ENCODE measurements around the gene CAPRIN2. TPM values are rescaled to one million over a fixed set of nuclear protein-coding genes. Genes with fewer than 3 reads are reported as not detected.

The CAPRIN2 gene
- total RNA-seq, result 20.4 TPM
- long read RNA-seq, partial matches to known transcripts, result 1 of 10 reads
- long read RNA-seq, other reads (novel, unspliced or antisense), result 9 of 10 reads

- Histone ChIP-seq H3K4me3 (peak within 1 kb of the TSS; percentile 74), H3K4me1 (peaks cover 10% of the 10 kb centered on the region), H3K27ac (peak within 1 kb of the TSS; percentile 82), H3K9me3 (no peaks in the 10 kb centered on the region), H3K36me3 (no peaks in the 10 kb centered on the region), H3K27me3 (ENCODE audit: low read depth) (no peaks in the 10 kb centered on the region)
- ATAC-seq, result peak; percentile 99
- DNase-seq, result peak; percentile 98
- peak; percentile 42 for TF ChIP-seq CTCF (IDR thresholded peaks at IDR 0.05)
- intact Hi-C loops (cut with DNase I), result no loop called here
These were observed at the start of gene CAPRIN2 for GRCh38 chr12:30754750-30755394. Gene CAPRIN2 (minus strand): TSS chr12:30754951. CDS start chr12:30753520, 1,431 bp downstream.

- no peak for DNase-seq
- Histone ChIP-seq H3K9me3 (no peaks in the 10 kb centered on the region), H3K4me3 (no peak overlapping the region), H3K36me3 (no peaks in the 10 kb centered on the region), H3K27me3 (ENCODE audit: low read depth) (peaks cover 26% of the 10 kb centered on the region), H3K27ac (no peak overlapping the region), H3K4me1 (peaks cover 20% of the 10 kb centered on the region)
- ATAC-seq, result no peak
- intact Hi-C loops (cut with DNase I), result no loop called here
- TF ChIP-seq CTCF (IDR thresholded peaks at IDR 0.05), result no peak
These were observed 42.9 kb upstream of the CAPRIN2 start for GRCh38 chr12:30797689-30798088.

GRCh38 chr12:30796891-30797371 lies 42.2 kb upstream of the CAPRIN2 start:
- Histone ChIP-seq H3K36me3 (no peaks in the 10 kb centered on the region), H3K4me1 (peaks cover 20% of the 10 kb centered on the region), H3K27me3 (ENCODE audit: low read depth) (peaks cover 26% of the 10 kb centered on the region), H3K27ac (no peak overlapping the region), H3K9me3 (no peaks in the 10 kb centered on the region), H3K4me3 (peak overlapping the region; percentile 55)
- intact Hi-C loops (cut with DNase I), result no loop called here
- ATAC-seq, result peak in 1 of 2 donors; percentile 5
- TF ChIP-seq CTCF (IDR thresholded peaks at IDR 0.05), result no peak
- DNase-seq, result no peak

- Histone ChIP-seq H3K36me3 (no peaks in the 10 kb centered on the region), H3K27ac (no peak overlapping the region), H3K4me1 (peaks cover 20% of the 10 kb centered on the region), H3K9me3 (no peaks in the 10 kb centered on the region), H3K4me3 (peak overlapping the region; percentile 55), H3K27me3 (ENCODE audit: low read depth) (peaks cover 26% of the 10 kb centered on the region)
- intact Hi-C loops (cut with DNase I), result no loop called here
- DNase-seq (no peak), ATAC-seq (peak; percentile 69 to 73)
- no peak for TF ChIP-seq CTCF (IDR thresholded peaks at IDR 0.05)
These were observed 41.6 kb upstream of the CAPRIN2 start for GRCh38 chr12:30796313-30796780.

GRCh38 chr12:30795410-30796312 lies 40.9 kb upstream of the CAPRIN2 start:
- DNase-seq (peak; percentile 71), ATAC-seq (peak; percentile 87 to 88)
- no peak for TF ChIP-seq CTCF (IDR thresholded peaks at IDR 0.05)
- Histone ChIP-seq H3K27ac (peak overlapping the region; percentile 4), H3K36me3 (no peaks in the 10 kb centered on the region), H3K27me3 (ENCODE audit: low read depth) (peaks cover 26% of the 10 kb centered on the region), H3K9me3 (no peaks in the 10 kb centered on the region), H3K4me1 (peaks cover 20% of the 10 kb centered on the region), H3K4me3 (peak overlapping the region; percentile 55)
- intact Hi-C loops (cut with DNase I), result no loop called here
